ENCODE measurements around the gene ITGA1.

- TF ChIP-seq CTCF (IDR thresholded peaks at IDR 0.05) = no peak
- TF ChIP-seq REST (IDR thresholded peaks at IDR 0.05; ENCODE audit: insufficient read depth in 1 of 2, low read depth in 2 of 2, low read length in 1 of 2) = no peak
- no peak for TF ChIP-seq POLR2AphosphoS5 (IDR thresholded peaks at IDR 0.05; ENCODE audit: low read depth, low read length)
- TF ChIP-seq SIN3A (IDR thresholded peaks at IDR 0.05; ENCODE audit: borderline replicate concordance, insufficient read depth, low read depth, low read length) = no peak
Measured at GRCh38 chr5:52880541-52880940, 92.8 kb downstream of the ITGA1 start.

Data from Panc1 (cell line).